Smooth muscle cell of the brain vasculature (primary cell): ENCODE data around the gene THOC7.
A peak's percentile ranks its signal among the peaks of the same experiment; 100 is the strongest.

ENCODE experiments used
- DNase-seq: peaks from one replicate; pipeline ENCODE4 v3.0.0-alpha.2; 2012; ENCODE audit warnings: low read depth, low spot score

THOC7 gene

GRCh38 chr3:63863150-63864007, at the start of gene THOC7, which contains the start of gene ATXN7:
TSS of gene THOC7 (minus strand) at chr3:63863805. CDS start at chr3:63863790, 15 bp downstream.
TSS of gene ATXN7 (plus strand) at chr3:63863867. CDS start at chr3:63912599, 48,732 bp downstream.
- no peak for DNase-seq

DNA sequence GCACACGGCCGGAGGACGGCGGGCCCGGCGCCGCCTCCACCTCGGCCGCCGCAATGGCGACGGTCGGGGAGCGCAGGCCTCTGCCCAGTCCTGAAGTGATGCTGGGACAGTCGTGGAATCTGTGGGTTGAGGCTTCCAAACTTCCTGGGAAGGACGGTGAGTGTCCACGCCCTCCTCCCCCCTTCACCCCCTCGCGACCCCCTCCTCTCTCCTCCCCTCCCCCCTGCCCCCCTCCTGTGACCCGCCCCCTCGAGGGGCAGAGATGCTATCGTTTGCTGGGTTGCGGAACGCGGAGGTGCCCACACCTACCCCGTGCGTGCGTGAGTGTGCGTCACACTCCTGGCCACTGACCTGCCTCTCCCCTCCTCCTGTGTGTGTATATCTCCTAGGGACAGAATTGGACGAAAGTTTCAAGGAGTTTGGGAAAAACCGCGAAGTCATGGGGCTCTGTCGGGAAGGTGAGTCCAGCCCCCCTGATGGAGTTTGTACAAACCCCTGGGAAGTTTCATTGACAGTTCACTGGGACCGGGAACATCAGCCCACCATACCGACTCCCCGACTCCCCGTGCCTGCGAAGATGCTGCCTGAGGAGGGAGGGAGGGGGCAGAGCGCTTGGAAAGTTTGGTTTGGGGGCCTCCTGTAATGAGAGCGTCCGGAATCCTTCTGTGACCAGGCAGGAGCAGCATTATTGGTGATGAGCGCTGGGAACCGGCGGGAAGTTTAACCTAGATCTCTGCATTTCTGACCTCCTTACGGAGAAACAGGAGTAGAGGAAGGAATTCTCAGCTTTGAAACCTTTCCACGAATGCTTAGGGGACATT, 49.4 kb upstream of the THOC7 start:
- no peak for DNase-seq

DNA sequence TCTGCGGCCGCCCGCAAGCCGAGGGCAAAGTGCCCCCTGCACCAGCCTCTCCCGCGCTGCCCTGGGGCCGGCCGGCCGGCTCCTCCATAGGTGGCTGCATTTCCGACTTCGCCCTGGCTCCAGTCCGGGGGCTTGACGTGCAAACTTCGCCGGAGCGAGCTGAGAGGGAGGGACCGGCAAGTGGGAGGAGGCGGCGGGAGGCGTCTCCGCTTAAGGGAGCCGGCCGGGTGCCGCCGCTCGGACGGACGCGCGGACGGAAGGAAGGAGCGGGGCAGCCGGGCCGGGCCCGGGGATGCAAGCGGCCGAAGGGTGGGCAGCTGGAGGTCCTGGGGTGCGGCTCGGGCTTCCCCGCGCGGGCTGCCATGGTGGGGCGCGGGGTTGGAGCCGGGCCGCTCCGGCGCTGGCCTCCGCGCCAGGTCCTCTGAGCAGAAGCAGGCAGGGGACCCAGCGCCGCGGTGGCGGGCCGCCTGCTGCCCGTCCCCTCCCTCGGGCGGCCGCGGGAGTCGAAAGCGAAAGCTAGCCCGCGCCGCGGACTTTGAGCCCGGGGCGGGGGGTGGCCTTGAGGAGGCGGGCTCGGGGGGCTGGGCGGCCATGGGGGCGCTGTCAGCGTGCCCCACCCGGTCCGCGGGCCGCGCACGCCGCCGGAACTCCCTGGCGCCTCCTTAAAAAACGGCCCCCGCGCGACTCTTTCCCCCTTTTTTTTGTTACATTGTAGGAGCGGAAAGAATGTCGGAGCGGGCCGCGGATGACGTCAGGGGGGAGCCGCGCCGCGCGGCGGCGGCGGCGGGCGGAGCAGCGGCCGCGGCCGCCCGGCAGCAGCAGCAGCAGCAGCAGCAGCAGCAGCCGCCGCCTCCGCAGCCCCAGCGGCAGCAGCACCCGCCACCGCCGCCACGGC, 48.5 kb upstream of the THOC7 start, which contains the start of gene SCAANT1:
Gene SCAANT1 (minus strand): TSS at position 511 of the 895 bp plus-strand sequence.
- peak; percentile 65 for DNase-seq

DNA sequence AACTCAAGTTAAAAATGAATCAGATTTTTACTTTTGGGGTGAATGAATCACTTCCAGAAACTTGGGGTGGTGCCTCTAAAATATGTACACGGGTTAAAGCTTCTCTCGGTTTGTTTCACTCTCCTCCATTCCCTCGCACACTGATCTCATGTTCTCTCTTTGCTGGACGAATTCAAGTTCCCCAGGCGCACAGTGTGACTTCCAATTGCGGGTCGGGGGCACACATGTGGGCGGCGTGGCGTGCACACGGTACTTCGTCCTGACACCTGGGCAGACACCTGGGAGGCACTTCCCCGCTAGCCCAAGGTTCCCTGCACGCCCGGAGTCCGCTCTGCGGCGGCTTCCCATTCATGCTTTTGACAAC, 47.9 kb upstream of the THOC7 start:
- no peak for DNase-seq

- DNase-seq = no peak
These were observed 47.3 kb upstream of the THOC7 start for GRCh38 chr3:63910891-63911290.

- no peak for DNase-seq
These were observed 46.4 kb upstream of the THOC7 start for GRCh38 chr3:63910001-63910400.

DNA sequence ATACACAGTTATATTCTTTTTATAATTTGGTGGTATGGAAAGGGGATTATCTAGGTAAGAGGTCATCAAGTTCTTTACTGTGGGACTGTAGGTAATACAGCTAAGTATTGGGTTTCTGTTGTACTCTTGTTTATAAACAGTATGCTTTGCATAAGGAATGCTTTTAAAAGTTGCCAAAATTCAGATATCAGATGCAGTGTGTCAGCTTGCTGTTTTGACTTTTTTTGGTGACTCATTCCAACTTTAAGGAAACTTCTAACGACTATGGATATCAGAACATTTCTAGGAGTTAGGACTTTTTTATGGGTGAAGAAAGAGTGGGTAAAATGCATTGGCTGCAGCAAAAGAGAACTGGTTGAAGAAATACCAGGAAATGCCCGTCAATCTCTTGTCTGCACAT, 45.8 kb upstream of the THOC7 start:
- DNase-seq = no peak

DNA sequence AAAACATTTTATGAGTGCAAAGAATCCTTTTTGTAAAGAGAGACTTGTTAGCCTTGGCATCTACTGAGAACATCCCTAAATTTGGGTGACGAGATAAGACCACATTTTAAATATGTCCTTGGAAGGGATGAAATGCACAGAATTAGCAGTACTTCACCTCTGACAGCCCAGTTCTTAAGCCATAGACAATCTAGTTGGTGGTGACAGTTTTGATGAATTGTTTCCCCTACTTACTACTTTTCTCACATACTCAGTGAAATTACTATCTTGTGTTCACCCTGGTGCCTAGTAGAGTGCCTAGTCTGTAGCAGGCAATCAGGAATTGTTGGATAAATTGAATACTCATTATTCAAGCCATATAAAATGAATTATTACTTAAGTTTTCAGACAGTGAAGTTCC, 45.2 kb upstream of the THOC7 start:
- no peak for DNase-seq

GRCh38 chr3:63908081-63908736, 44.6 kb upstream of the THOC7 start:
- DNase-seq = no peak

DNA sequence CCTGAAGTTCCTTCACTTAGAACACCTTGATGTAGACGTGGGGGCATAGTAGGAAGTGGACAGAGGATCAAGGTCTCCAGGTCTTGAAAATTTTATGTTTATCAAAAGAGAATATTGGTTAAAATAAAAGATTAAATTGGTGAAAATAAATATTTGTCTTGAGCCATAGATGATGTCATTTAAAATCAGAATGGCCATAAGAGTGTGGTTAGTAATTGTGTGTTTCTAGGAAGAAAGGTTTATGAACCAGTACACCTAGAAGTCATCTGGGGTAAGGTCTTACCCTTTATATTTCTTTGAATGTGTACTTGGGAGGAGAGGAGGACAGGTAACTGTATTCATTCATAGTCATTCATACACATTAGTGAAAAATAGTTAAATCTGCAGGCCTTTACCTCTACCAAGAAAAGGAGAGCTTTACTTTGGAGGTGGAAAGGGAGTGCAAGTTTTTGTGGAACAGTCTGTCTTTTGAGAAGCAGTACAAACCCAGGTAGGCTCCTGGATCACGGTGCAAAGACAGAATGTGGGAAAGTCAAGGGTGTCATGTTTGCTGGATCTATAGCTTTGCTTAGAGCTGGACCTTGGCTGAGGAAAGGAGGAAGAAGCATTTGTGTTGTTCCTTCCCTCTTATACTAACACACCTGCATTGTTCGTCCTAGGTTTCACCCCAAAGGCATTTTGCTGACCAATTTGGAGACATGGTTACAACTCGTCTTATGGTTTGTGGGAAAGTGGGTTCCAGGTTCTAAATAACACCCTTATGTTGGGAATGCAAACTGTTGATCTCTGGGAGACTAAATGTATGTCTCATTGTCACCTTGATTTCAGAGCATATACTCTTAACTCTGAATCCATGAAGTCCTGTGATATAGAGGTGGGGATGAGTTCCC, 42.4 kb upstream of the THOC7 start:
- DNase-seq = no peak

GRCh38 chr3:63900459-63900858, 36.9 kb upstream of the THOC7 start:
- DNase-seq = no peak

GRCh38 chr3:63900010-63900409, 36.4 kb upstream of the THOC7 start:
- DNase-seq = no peak

- DNase-seq = no peak
These were observed 32.9 kb upstream of the THOC7 start for GRCh38 chr3:63896332-63897030.

DNA sequence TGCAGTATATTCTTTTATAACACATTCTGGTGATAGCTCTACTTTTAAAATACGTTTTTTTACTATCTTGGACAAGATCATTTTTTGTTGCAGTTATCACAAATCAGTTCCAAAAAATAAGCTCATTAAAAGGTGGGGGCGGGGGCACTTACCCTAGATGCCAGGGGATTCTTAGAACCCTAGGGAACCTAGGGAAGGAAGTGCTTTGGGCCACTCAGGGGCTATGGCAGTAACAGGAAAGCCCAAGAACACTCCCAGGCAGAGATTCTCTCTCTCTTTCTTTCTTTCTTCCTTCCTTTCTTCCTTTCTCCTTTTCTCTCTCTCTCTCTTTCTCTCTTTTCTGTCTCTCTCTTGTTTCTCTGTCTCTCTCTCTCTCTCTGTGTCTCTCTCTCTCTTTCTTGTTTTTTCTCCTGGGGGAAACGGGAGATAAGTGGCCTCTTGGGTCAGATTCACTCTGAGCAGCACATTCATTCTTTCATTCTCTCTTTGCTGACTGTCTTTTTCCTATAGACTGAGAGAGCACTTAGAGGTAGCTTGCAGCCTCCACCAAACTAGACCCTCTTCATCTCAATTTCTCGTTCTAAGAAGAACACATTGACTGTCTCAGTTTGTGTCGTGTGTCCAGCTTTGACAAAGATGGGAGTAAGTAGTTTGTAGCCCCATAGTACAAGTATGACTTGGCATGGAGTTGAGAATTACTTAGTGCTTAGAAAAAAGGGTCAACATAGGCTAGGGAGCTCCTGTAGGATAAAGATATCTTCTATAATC, 32.0 kb upstream of the THOC7 start:
- no peak for DNase-seq

GRCh38 chr3:63892773-63893352, 29.3 kb upstream of the THOC7 start:
- no peak for DNase-seq

GRCh38 chr3:63891518-63891917, 27.9 kb upstream of the THOC7 start:
- no peak for DNase-seq

DNA sequence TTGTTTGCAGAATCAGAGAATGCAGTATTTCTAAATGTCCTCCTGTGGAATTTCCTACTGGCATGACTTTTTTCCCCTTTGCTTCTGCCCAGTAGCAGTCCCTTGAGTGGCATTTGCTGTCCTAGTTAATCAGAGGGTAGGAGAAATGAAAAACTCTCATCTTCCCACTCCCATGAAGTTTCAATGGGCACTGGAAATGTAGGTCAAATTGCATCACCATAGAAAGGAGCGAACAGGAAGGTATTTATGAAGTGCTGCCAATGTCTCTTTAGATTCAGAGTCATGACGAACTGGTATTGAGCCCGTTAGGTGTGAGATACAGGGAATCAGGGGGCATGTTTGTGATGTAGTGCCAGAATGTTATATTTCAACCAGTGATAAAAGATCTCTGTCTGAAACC, 23.3 kb upstream of the THOC7 start:
- DNase-seq = no peak

- no peak for DNase-seq
These were observed 17.0 kb upstream of the THOC7 start for GRCh38 chr3:63880653-63881052.
